BE2C (cell line): ENCODE measurements around the gene KCTD3.

ENCODE experiments used
- DNase-seq: peaks from one replicate; pipeline ENCODE4 v3.0.0-alpha.2; 2020
- H3K27me3 ChIP-seq: fragments of 250-450 bp; sonication (Bioruptor Pico); 2 replicates; pipeline ENCODE4 v1.5.1; 2020; ENCODE audit warnings: mild to moderate bottlenecking
- H3K36me3 ChIP-seq: fragments of 250-450 bp; sonication (Bioruptor Pico); 2 replicates; pipeline ENCODE4 v1.5.1; 2020; ENCODE audit warnings: mild to moderate bottlenecking
- H3K4me1 ChIP-seq: fragments of 250-450 bp; sonication (Bioruptor Pico); 2 replicates; pipeline ENCODE4 v1.5.1; 2020
- H3K4me3 ChIP-seq: 2 replicates; pipeline ENCODE4 v1.5.1; 2011; ENCODE audit warnings: low read depth, low read length
- H3K9me3 ChIP-seq: fragments of 250-450 bp; sonication (Bioruptor Pico); 2 replicates; pipeline ENCODE4 v1.5.1; 2020
- TF ChIP-seq, protein P1 (sequence below): IDR thresholded peaks from 2 replicates; pipeline ENCODE4 v1.5.1; 2012; ENCODE audit warnings: mild to moderate bottlenecking, low read depth, low read length

Gene KCTD3

DNA sequence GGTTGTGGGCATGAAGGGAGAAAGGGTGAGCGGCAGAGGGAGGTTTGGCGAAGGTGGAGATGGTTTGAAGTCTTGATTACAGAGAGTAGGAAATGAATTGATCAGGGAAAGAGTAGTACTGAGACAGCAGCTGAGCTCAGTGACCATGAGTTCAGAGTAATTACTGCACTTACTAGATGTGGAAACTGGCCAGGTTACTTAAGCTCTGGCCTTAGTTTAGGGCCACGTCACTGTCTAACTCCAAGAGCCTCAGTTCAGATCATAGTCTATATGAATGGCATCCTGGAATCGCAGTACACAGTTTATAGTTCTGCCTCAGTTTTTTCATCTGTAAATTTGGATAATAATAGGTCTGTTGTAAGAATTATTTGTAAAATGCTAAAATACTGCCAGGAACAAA is 78.1 kb downstream of the KCTD3 start:
- no peaks in the 10 kb centered on the region; the same call in 1 of the 2 replicates for H3K27me3 ChIP-seq
- no peaks in the 10 kb centered on the region for H3K36me3 ChIP-seq
- no peak for DNase-seq
- no peaks in the 10 kb centered on the region for H3K4me1 ChIP-seq
- no peak overlapping the region for H3K4me3 ChIP-seq
- H3K9me3 ChIP-seq: no peaks in the 10 kb centered on the region
- TF ChIP-seq, protein P1, sequence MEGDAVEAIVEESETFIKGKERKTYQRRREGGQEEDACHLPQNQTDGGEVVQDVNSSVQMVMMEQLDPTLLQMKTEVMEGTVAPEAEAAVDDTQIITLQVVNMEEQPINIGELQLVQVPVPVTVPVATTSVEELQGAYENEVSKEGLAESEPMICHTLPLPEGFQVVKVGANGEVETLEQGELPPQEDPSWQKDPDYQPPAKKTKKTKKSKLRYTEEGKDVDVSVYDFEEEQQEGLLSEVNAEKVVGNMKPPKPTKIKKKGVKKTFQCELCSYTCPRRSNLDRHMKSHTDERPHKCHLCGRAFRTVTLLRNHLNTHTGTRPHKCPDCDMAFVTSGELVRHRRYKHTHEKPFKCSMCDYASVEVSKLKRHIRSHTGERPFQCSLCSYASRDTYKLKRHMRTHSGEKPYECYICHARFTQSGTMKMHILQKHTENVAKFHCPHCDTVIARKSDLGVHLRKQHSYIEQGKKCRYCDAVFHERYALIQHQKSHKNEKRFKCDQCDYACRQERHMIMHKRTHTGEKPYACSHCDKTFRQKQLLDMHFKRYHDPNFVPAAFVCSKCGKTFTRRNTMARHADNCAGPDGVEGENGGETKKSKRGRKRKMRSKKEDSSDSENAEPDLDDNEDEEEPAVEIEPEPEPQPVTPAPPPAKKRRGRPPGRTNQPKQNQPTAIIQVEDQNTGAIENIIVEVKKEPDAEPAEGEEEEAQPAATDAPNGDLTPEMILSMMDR: no peak

GRCh38 chr1:215645861-215646260 is 78.8 kb downstream of the KCTD3 start:
- Histone ChIP-seq H3K27me3 (no peaks in the 10 kb centered on the region; the same call in 1 of the 2 replicates), H3K9me3 (no peaks in the 10 kb centered on the region), H3K36me3 (no peaks in the 10 kb centered on the region), H3K4me1 (no peaks in the 10 kb centered on the region), H3K4me3 (no peak overlapping the region)
- TF ChIP-seq, protein P1: no peak
- DNase-seq: no peak

- no peaks in the 10 kb centered on the region for H3K4me1 ChIP-seq
- H3K36me3 ChIP-seq: no peaks in the 10 kb centered on the region
- H3K4me3 ChIP-seq: no peak overlapping the region
- no peaks in the 10 kb centered on the region for H3K9me3 ChIP-seq
- TF ChIP-seq, protein P1: no peak
- DNase-seq: no peak
- H3K27me3 ChIP-seq: no peaks in the 10 kb centered on the region; the same call in 1 of the 2 replicates
These were observed 80.6 kb downstream of the KCTD3 start for GRCh38 chr1:215647738-215648137.

DNA sequence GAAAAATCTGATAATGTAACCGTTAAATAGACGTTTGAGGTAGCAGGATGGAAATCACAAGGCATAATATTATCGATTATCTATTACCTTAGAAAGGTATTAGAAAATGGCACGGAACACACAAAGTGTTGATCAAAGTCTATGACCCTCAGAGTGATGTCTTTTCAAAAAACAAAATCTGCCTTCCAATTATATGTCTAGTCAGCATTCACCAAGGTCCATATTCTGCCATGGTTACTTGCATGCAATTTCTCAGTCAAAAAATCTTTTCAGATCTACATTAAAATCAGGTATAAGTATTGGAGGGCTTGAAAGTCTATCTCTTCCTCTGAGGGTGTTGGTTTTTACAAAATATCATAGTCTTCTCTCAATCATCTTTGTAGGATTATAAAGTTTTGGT is 81.9 kb downstream of the KCTD3 start:
- Histone ChIP-seq H3K27me3 (no peaks in the 10 kb centered on the region; the same call in 1 of the 2 replicates), H3K4me3 (no peak overlapping the region), H3K36me3 (no peaks in the 10 kb centered on the region), H3K9me3 (no peaks in the 10 kb centered on the region), H3K4me1 (no peaks in the 10 kb centered on the region)
- no peak for DNase-seq
- TF ChIP-seq, protein P1: no peak

DNA sequence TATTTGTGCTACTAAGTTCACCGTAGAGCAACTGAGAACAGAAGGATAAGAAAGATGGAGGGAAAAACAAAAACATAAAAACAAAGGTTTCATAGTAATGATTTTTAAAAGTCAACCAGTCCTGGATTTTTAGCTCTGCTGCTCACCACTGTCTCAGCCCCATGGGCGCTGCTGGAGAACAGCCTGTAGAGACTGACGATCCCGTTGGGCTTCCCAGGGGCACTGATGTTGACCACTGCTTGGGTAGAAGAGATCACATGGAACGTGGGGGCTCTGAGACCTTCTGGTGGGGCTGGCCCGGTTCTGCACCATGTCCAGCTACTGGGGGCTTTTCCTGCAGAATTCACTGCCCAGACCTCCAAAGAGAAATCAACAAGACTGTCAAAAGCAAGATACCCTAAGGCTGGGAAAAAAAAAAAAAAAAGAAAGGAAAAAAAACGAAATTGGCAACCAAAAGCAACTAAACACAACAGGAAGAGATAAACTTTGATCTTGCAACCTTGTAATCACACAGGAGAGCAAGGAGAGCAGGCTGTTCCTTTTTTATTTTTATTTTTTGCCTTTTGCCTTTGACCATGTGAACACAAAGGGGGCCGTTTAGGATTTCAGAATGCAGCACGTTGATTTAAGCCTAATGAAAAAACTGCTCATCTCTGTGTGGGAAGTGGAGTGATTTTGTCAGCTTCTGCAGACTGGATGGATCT is 83.5 kb downstream of the KCTD3 start:
- Histone ChIP-seq H3K4me3 (no peak overlapping the region), H3K36me3 (no peaks in the 10 kb centered on the region), H3K4me1 (no peaks in the 10 kb centered on the region), H3K27me3 (no peaks in the 10 kb centered on the region; the same call in 1 of the 2 replicates), H3K9me3 (no peaks in the 10 kb centered on the region)
- TF ChIP-seq, protein P1: no peak
- DNase-seq: no peak

- H3K4me3 ChIP-seq: no peak overlapping the region
- no peaks in the 10 kb centered on the region; the same call in 1 of the 2 replicates for H3K27me3 ChIP-seq
These were observed 84.8 kb downstream of the KCTD3 start for GRCh38 chr1:215651867-215652266.

More at GRCh38 chr1:215651867-215652266, 84.8 kb downstream of the KCTD3 start:
- TF ChIP-seq, protein P1: no peak
- DNase-seq: no peak
- no peaks in the 10 kb centered on the region for H3K9me3 ChIP-seq
- no peaks in the 10 kb centered on the region for H3K4me1 ChIP-seq
- H3K36me3 ChIP-seq: no peaks in the 10 kb centered on the region
